ENCODE measurements around the gene PPIP5K2.

DNA sequence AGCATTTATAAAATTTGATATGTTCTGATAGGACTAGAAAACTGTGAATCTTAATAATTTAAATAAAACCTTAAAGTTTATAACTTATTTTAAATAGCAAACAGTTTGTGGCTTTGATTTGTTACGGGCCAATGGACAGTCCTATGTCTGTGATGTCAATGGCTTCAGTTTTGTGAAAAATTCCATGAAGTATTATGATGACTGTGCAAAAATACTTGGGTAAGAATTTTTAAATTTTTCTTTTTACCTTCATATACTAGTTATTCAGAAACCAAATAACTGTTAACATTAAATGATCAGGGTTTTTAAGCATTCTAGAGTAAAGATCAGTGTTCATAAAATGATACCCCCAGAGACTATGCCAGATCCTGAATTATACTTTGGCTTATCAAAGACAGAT, 31.1 kb downstream of the PPIP5K2 start:
- TF ChIP-seq, protein P1, sequence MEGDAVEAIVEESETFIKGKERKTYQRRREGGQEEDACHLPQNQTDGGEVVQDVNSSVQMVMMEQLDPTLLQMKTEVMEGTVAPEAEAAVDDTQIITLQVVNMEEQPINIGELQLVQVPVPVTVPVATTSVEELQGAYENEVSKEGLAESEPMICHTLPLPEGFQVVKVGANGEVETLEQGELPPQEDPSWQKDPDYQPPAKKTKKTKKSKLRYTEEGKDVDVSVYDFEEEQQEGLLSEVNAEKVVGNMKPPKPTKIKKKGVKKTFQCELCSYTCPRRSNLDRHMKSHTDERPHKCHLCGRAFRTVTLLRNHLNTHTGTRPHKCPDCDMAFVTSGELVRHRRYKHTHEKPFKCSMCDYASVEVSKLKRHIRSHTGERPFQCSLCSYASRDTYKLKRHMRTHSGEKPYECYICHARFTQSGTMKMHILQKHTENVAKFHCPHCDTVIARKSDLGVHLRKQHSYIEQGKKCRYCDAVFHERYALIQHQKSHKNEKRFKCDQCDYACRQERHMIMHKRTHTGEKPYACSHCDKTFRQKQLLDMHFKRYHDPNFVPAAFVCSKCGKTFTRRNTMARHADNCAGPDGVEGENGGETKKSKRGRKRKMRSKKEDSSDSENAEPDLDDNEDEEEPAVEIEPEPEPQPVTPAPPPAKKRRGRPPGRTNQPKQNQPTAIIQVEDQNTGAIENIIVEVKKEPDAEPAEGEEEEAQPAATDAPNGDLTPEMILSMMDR (conservative IDR thresholded peaks at IDR 0.05 in 1 of 2, IDR thresholded peaks at IDR 0.05 in 1 of 2; ENCODE audit: extremely low read depth in 1 of 2, insufficient read depth in 1 of 2, low read depth in 1 of 2, low read length in 2 of 2) = no peak
- TF ChIP-seq EZH2 (IDR thresholded peaks at IDR 0.05; ENCODE audit: borderline replicate concordance, low read length) = no peak

Measured in mammary epithelial cell (primary cell).